ENCODE measurements around the gene COX4I2. TPM values are rescaled to one million over a fixed set of nuclear protein-coding genes. Genes with fewer than 3 reads are reported as not detected.

Gene COX4I2
- total RNA-seq, 1 experiment from 2014 or later: not detected

DNA sequence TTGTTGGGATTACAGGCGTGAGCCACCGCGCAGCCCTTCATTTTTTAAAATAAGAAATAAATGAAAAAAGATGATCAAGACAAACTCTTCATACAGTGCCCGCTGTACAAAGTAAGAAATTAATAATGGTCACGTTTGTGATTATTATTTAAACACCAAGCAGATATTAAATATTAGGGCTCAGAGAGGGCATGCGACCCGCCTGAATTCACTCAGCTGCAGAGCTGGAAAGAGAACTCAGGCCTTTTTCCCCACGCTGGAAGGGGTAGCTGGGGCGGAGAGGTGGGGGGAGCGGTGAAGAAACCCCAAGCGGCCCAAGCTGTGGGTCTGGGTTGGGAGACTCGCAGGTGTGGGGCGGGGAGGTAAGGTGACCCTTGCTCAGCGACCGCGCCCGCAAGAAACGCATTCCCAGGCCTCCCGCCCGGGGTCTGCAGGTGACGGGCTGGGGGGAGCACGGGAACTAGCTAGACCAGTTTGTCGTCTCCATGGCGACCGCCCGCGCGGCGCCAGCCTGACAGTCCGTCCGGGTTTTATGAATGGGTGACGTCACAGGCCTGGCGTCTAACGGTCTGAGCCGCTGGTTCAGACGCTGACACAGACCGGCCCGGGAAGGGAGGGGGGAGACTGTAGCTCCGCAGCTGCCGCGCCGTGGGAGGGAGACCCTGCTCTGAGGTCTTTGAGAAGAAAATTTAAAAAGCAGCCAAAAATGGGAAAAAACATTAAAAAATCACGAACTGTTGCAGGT lies 33.7 kb upstream of the COX4I2 start:
- ATAC-seq (peak; percentile 60), DNase-seq (ENCODE audit: low read depth, low spot score) (peak; percentile 94)
- peaks cover 8% of the 10 kb centered on the region for H3K36me3 ChIP-seq (ENCODE audit: control insufficient read depth, insufficient read depth, low read length)
- TF ChIP-seq SIN3A (IDR thresholded peaks at IDR 0.05; ENCODE audit: borderline replicate concordance, insufficient read depth, low read depth, low read length) (peak; percentile 99), TCF7L2 (IDR thresholded peaks at IDR 0.05; ENCODE audit: low read depth, low read length) (peak; percentile 69; the same call in 1 of the 2 replicates), POLR2AphosphoS5 (IDR thresholded peaks at IDR 0.05; ENCODE audit: low read depth, low read length) (peak; percentile 91; the same call in 1 of the 2 replicates)
- TF ChIP-seq, protein P1, sequence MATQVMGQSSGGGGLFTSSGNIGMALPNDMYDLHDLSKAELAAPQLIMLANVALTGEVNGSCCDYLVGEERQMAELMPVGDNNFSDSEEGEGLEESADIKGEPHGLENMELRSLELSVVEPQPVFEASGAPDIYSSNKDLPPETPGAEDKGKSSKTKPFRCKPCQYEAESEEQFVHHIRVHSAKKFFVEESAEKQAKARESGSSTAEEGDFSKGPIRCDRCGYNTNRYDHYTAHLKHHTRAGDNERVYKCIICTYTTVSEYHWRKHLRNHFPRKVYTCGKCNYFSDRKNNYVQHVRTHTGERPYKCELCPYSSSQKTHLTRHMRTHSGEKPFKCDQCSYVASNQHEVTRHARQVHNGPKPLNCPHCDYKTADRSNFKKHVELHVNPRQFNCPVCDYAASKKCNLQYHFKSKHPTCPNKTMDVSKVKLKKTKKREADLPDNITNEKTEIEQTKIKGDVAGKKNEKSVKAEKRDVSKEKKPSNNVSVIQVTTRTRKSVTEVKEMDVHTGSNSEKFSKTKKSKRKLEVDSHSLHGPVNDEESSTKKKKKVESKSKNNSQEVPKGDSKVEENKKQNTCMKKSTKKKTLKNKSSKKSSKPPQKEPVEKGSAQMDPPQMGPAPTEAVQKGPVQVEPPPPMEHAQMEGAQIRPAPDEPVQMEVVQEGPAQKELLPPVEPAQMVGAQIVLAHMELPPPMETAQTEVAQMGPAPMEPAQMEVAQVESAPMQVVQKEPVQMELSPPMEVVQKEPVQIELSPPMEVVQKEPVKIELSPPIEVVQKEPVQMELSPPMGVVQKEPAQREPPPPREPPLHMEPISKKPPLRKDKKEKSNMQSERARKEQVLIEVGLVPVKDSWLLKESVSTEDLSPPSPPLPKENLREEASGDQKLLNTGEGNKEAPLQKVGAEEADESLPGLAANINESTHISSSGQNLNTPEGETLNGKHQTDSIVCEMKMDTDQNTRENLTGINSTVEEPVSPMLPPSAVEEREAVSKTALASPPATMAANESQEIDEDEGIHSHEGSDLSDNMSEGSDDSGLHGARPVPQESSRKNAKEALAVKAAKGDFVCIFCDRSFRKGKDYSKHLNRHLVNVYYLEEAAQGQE (IDR thresholded peaks at IDR 0.05; ENCODE audit: insufficient read depth in 1 of 2, low read depth in 2 of 2, low read length in 1 of 2): no peak
- no TSS peak for BruUV-seq (replicated peaks)
- peak overlapping the region; percentile 100 for H3K27ac ChIP-seq (ENCODE audit: low read length)
- H3K27me3 ChIP-seq (ENCODE audit: control insufficient read depth, insufficient read depth, low read length): no peaks in the 10 kb centered on the region
- no peaks in the 10 kb centered on the region for H3K9me3 ChIP-seq (ENCODE audit: control insufficient read depth, insufficient read depth, low read depth, low read length)
- in situ Hi-C loops (cut with HindIII; ENCODE audit: low pct_unique_long_range_greater_than_20kb, low sequenced_read_pairs): no loop called here
- intact Hi-C loops (cut with micrococcal nuclease; ENCODE audit: unreplicated experiment): no loop called here
- ChIA-PET CTCF (interaction anchor here (0.6 to 3.3 kb wide), 11 partner anchors 8 to 119 kb away, joined by 3 to 21 read pairs (median 6); no protein-coding TSS in a partner anchor), POLR2A (interaction anchor here (0.6 to 3.8 kb wide), 13 partner anchors 8 to 699 kb away, joined by 3 to 76 read pairs (median 12); no protein-coding TSS in a partner anchor)
- H3K4me3 ChIP-seq (ENCODE audit: low read depth in 2 of 2, low read length in 2 of 2): peak overlapping the region; percentile 73 to 88
- H3K4me1 ChIP-seq (ENCODE audit: control insufficient read depth, insufficient read depth, low read length): peaks cover 46% of the 10 kb centered on the region

DNA sequence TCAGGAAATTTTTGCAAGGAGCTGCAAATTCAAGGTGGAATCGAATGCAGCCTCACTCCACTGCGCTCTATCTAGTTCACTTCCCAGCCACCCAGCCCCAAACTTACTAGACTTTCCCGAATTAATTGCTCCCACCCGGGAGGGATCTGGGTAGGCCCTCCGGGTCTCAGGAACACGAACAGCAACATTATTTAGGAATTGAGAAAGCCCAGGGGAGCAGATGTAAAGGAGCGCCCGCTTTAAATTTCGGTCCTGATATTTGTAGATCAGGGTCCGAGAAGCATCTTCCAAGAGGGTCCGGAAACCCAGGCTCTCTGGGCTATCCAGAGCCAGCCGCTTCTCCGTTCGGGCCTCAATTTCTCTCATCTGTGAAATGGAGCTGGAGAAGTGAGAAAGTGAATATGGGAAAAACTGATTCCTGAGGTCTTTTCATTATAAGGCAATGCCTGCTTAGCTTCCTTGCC lies 33.1 kb upstream of the COX4I2 start:
- Histone ChIP-seq H3K27me3 (ENCODE audit: control insufficient read depth, insufficient read depth, low read length) (no peaks in the 10 kb centered on the region), H3K36me3 (ENCODE audit: control insufficient read depth, insufficient read depth, low read length) (peaks cover 8% of the 10 kb centered on the region), H3K4me1 (ENCODE audit: control insufficient read depth, insufficient read depth, low read length) (peaks cover 52% of the 10 kb centered on the region), H3K9me3 (ENCODE audit: control insufficient read depth, insufficient read depth, low read depth, low read length) (no peaks in the 10 kb centered on the region), H3K27ac (ENCODE audit: low read length) (peak overlapping the region; percentile 100), H3K4me3 (ENCODE audit: low read depth in 2 of 2, low read length in 2 of 2) (peak overlapping the region; percentile 73 to 88)
- DNase-seq (ENCODE audit: low read depth, low spot score) (no peak), ATAC-seq (peak; percentile 0)
- POLR2A ChIA-PET: interaction anchor here (0.6 to 3.8 kb wide), 14 partner anchors 9 to 119 kb away, joined by 3 to 76 read pairs (median 12); partner anchors contain the start of gene BCL2L1
- in situ Hi-C loops (cut with HindIII; ENCODE audit: low pct_unique_long_range_greater_than_20kb, low sequenced_read_pairs): no loop called here
- TF ChIP-seq, protein P2, sequence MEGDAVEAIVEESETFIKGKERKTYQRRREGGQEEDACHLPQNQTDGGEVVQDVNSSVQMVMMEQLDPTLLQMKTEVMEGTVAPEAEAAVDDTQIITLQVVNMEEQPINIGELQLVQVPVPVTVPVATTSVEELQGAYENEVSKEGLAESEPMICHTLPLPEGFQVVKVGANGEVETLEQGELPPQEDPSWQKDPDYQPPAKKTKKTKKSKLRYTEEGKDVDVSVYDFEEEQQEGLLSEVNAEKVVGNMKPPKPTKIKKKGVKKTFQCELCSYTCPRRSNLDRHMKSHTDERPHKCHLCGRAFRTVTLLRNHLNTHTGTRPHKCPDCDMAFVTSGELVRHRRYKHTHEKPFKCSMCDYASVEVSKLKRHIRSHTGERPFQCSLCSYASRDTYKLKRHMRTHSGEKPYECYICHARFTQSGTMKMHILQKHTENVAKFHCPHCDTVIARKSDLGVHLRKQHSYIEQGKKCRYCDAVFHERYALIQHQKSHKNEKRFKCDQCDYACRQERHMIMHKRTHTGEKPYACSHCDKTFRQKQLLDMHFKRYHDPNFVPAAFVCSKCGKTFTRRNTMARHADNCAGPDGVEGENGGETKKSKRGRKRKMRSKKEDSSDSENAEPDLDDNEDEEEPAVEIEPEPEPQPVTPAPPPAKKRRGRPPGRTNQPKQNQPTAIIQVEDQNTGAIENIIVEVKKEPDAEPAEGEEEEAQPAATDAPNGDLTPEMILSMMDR (IDR thresholded peaks at IDR 0.05): no peak
- TF ChIP-seq, protein P1 (IDR thresholded peaks at IDR 0.05; ENCODE audit: insufficient read depth in 1 of 2, low read depth in 2 of 2, low read length in 1 of 2): no peak
- no peak for TF ChIP-seq POLR2AphosphoS5 (IDR thresholded peaks at IDR 0.05; ENCODE audit: low read depth, low read length)
- no peak for TF ChIP-seq SIN3A (IDR thresholded peaks at IDR 0.05; ENCODE audit: borderline replicate concordance, insufficient read depth, low read depth, low read length)
- intact Hi-C loops (cut with micrococcal nuclease; ENCODE audit: unreplicated experiment): no loop called here
- CTCF ChIA-PET: interaction anchor here (0.8 to 3.3 kb wide), 9 partner anchors 7 to 119 kb away, joined by 3 to 21 read pairs (median 6); no protein-coding TSS in a partner anchor
- BruUV-seq (replicated peaks): TSS peak; percentile 99

All from Panc1 (cell line).